Keratinocyte (primary cell): ENCODE data around the gene PLXND1. TPM values are rescaled to one million over a fixed set of nuclear protein-coding genes. Genes with fewer than 3 reads are reported as not detected.

Source experiments
- DNase-seq: peaks from one replicate; pipeline ENCODE4 v3.0.0-alpha.2; 2011; ENCODE audit warnings: low read depth, missing footprints, low spot score
- FAIRE-seq: peaks from 2 replicates; lab custom pipeline; 2011; peaks lifted over from hg19 to GRCh38; lab: Jason Lieb, UNC
- H2AFZ ChIP-seq: 2 replicates; pipeline ENCODE4 v1.6.0; 2012; ENCODE audit warnings: low read length, control low read depth, inconsistent platforms; ENCODE audit not compliant: control insufficient read depth
- H3K27ac ChIP-seq: 2 replicates; pipeline ENCODE4 v1.5.1; 2011; ENCODE audit warnings: low read length; ENCODE audit not compliant: control insufficient read depth, insufficient read depth
- H3K27me3 ChIP-seq: 3 replicates; pipeline ENCODE4 v1.6.0; 2011; ENCODE audit warnings: low read length; ENCODE audit not compliant: control insufficient read depth, insufficient read depth; ENCODE audit errors: extremely low read depth
- H3K36me3 ChIP-seq, 2 experiments: 2 replicates in 1 of 2; 3 replicates in 1 of 2; pipeline ENCODE4 v1.5.1; 2011; ENCODE audit warnings: low read length in 2 of 2, mild to moderate bottlenecking in 1 of 2; ENCODE audit not compliant: control insufficient read depth in 2 of 2, insufficient read depth in 2 of 2; ENCODE audit errors: extremely low read depth in 1 of 2
- H3K4me1 ChIP-seq: 3 replicates; pipeline ENCODE4 v1.5.1; 2011; ENCODE audit warnings: low read length; ENCODE audit not compliant: control insufficient read depth, insufficient read depth; ENCODE audit errors: extremely low read depth
- H3K4me2 ChIP-seq: 3 replicates; pipeline ENCODE4 v1.6.0; 2011; ENCODE audit warnings: low read depth, low read length; ENCODE audit not compliant: control insufficient read depth, insufficient read depth; ENCODE audit errors: extremely low read depth
- H3K4me3 ChIP-seq, 3 experiments: fragments of 200-600 bp in 1 of 3; sonication (generic) in 1 of 3; 2 replicates in 2 of 3; 3 replicates in 1 of 3; pipeline ENCODE4 v1.5.1; 2011 to 2016; ENCODE audit warnings: low read length in 3 of 3, mild to moderate bottlenecking in 3 of 3, control low read depth in 2 of 3, inconsistent platforms in 1 of 3, low read depth in 1 of 3, mixed read lengths in 1 of 3, mixed run types in 1 of 3, moderate library complexity in 1 of 3; ENCODE audit not compliant: control insufficient read depth in 2 of 3, insufficient read depth in 2 of 3; ENCODE audit errors: extremely low read depth in 1 of 3
- H3K79me2 ChIP-seq: 2 replicates; pipeline ENCODE4 v1.6.0; 2012; ENCODE audit warnings: low read length; ENCODE audit not compliant: control insufficient read depth, insufficient read depth
- H3K9ac ChIP-seq: 3 replicates; pipeline ENCODE4 v1.6.0; 2011; ENCODE audit warnings: low read length; ENCODE audit not compliant: control insufficient read depth, insufficient read depth; ENCODE audit errors: extremely low read depth
- H3K9me1 ChIP-seq: 3 replicates; pipeline ENCODE4 v1.6.0; 2011; ENCODE audit warnings: low read length; ENCODE audit not compliant: control insufficient read depth, insufficient read depth; ENCODE audit errors: extremely low read depth
- H3K9me3 ChIP-seq: 2 replicates; pipeline ENCODE4 v1.5.1; 2012; ENCODE audit warnings: low read depth, low read length; ENCODE audit not compliant: control insufficient read depth
- H4K20me1 ChIP-seq: 3 replicates; pipeline ENCODE4 v1.6.0; 2011; ENCODE audit warnings: low read length; ENCODE audit not compliant: control insufficient read depth, insufficient read depth; ENCODE audit errors: extremely low read depth
- CTCF ChIP-seq, 3 experiments: IDR thresholded peaks in 1 of 3; conservative IDR thresholded peaks in 1 of 3; optimal IDR thresholded peaks in 1 of 3; 2 replicates in 2 of 3; 3 replicates in 1 of 3; pipeline versions ENCODE3 to v1.5.1; 2011; ENCODE audit warnings: low read length in 3 of 3, mild to moderate bottlenecking in 3 of 3, moderate library complexity in 2 of 3, control low read depth in 1 of 3, inconsistent platforms in 1 of 3; ENCODE audit not compliant: insufficient read depth in 2 of 3; ENCODE audit errors: extremely low read depth in 1 of 3
- EZH2 ChIP-seq: IDR thresholded peaks from one replicate; pipeline ENCODE4 v1.6.1; 2012; ENCODE audit warnings: inconsistent platforms, mild to moderate bottlenecking, low read length, moderate library complexity
- dilution Hi-C: fragments of 300-500 bp; cut with MboI; formaldehyde crosslinking; loops from one replicate; pipeline ENCODE4 v1.7.0; 2020; ENCODE audit warnings: low sequenced_read_pairs; ENCODE audit not compliant: extremely low pct_ligation_motif_present
- polyA plus RNA-seq, 5 experiments: library from polyadenylated mRNA; depleted of rRNA in 3 of 5; stranded (reverse) in 3 of 5; stranded (forward) in 1 of 5; unstranded in 1 of 5; fragments of >200 nt; gene quantifications; 1 replicate in 1 of 5; 2 replicates in 3 of 5; 3 replicates in 1 of 5; pipeline versions ENCODE4 v1.2.1 to v1.2.3, GENCODE V29; 2011 to 2012; ENCODE audit warnings: missing spikeins in 2 of 5, low read depth in 1 of 5, low replicate concordance in 1 of 5

Gene PLXND1
- polyA plus RNA-seq, 1 donor (not counting 4 experiments of a cell fraction or from before 2014, with no cell fraction given), result 0.09 TPM

GRCh38 chr3:129618186-129618820, 11.8 kb upstream of the PLXND1 start:
- H3K9me1 ChIP-seq, result no peaks in the 10 kb centered on the region
- H3K9ac ChIP-seq, result no peak overlapping the region
- no peak for FAIRE-seq
- no peak overlapping the region for H2AFZ ChIP-seq
- no peaks in the 10 kb centered on the region for H3K9me3 ChIP-seq
- no peaks in the 10 kb centered on the region for H3K36me3 ChIP-seq
- DNase-seq, result no peak
- H3K27ac ChIP-seq, result no peak overlapping the region
- no peaks in the 10 kb centered on the region for H3K4me1 ChIP-seq
- no peak overlapping the region for H3K4me2 ChIP-seq
- TF ChIP-seq EZH2, result no peak
- dilution Hi-C loops, result no loop called here
- no peaks in the 10 kb centered on the region for H3K27me3 ChIP-seq
- no peaks in the 10 kb centered on the region for H3K79me2 ChIP-seq
- no peaks in the 10 kb centered on the region for H4K20me1 ChIP-seq
- H3K4me3 ChIP-seq, result no peak overlapping the region

GRCh38 chr3:129617381-129618185, 11.1 kb upstream of the PLXND1 start:
- dilution Hi-C loops, result no loop called here
- H3K9ac ChIP-seq, result no peak overlapping the region

More at GRCh38 chr3:129617381-129618185, 11.1 kb upstream of the PLXND1 start:
- Histone ChIP-seq H3K4me1 (no peaks in the 10 kb centered on the region), H3K27me3 (no peaks in the 10 kb centered on the region), H3K27ac (no peak overlapping the region), H3K4me3 (no peak overlapping the region), H3K36me3 (no peaks in the 10 kb centered on the region), H3K9me1 (no peaks in the 10 kb centered on the region), H3K4me2 (no peak overlapping the region), H3K9me3 (no peaks in the 10 kb centered on the region), H2AFZ (no peak overlapping the region), H4K20me1 (no peaks in the 10 kb centered on the region), H3K79me2 (no peaks in the 10 kb centered on the region)
- DNase-seq (no peak), FAIRE-seq (no peak)
- TF ChIP-seq CTCF (optimal IDR thresholded peaks at IDR 0.05 in 1 of 3, IDR thresholded peaks at IDR 0.05 in 1 of 3, conservative IDR thresholded peaks at IDR 0.05 in 1 of 3; ENCODE audit: extremely low read depth in 1 of 3, insufficient read depth in 2 of 3, low read length in 3 of 3) (no peak), EZH2 (no peak)
